Peyer's patch (tissue), 4 donors: ENCODE data around the gene CFAP97D2.
"Not testable (repeated sequence)": the region's sequence is repeated elsewhere in the genome, so short reads cannot be mapped to it uniquely, and the experiment has no call there.

Source experiments
- CTCF ChIP-seq, 6 experiments: fragments of 450-650 bp in 4 of 6; fragments of 200-600 bp in 2 of 6; sonication (generic) in 1 of 6; IDR thresholded peaks; one replicate each; pipeline ENCODE4 v1.5.1; 2017 to 2019; ENCODE audit warnings: antibody characterized with exemption in 6 of 6, mild to moderate bottlenecking in 3 of 6, moderate library complexity in 1 of 6
- POLR2A ChIP-seq, 2 donors: fragments of 450-650 bp; IDR thresholded peaks; one replicate each; pipeline ENCODE4 v1.5.1; 2017; ENCODE audit warnings: antibody characterized with exemption in 2 of 2, mild to moderate bottlenecking in 2 of 2, moderate library complexity in 2 of 2

DNA sequence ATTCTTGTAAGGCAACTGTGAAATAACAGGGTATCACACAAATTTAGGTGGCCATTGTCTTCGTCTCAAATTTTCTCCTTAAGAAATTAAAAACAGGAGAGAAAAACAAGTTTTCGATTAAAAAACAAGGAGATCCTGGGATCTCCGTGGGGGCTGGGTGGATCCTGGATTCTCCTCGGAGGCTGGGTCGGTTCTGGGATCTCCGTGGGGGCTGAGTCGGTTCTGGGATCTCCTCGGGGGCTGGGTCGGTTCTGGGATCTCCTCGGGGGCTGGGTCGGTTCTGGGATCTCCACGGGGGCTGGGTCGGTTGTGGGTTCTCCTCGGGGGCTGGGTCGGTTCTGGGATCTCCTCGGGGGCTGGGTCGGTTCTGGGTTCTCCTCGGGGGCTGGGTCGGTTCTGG, 30.2 kb upstream of the CFAP97D2 start:
- not testable (repeated sequence) for TF ChIP-seq CTCF, POLR2A (IDR thresholded peaks at IDR 0.05)
